Mesenchymal stem cell (in vitro differentiated cells and primary cell): ENCODE data around the gene PRF1.

Experiments
- DNase-seq: peaks from one replicate; pipeline ENCODE4 v3.0.0-alpha.2; 2013
- H2AFZ ChIP-seq: one replicate; pipeline ENCODE4 v1.6.1; 2013; ENCODE audit warnings: low read depth, mild to moderate bottlenecking, control low read depth, inconsistent platforms, low read length, moderate library complexity
- H2AK5ac ChIP-seq: 2 replicates; pipeline ENCODE4 v1.6.1; 2013; ENCODE audit warnings: low read length, moderate library complexity, mild to moderate bottlenecking, inconsistent platforms; ENCODE audit not compliant: severe bottlenecking
- H2BK120ac ChIP-seq: one replicate; pipeline ENCODE4 v1.6.1; 2013; ENCODE audit warnings: low read depth, mild to moderate bottlenecking, inconsistent platforms, low read length, moderate library complexity
- H2BK12ac ChIP-seq, 2 experiments: one replicate each; pipeline ENCODE4 v1.6.1; 2013; ENCODE audit warnings: inconsistent platforms in 2 of 2, low read length in 2 of 2, mild to moderate bottlenecking in 2 of 2, moderate library complexity in 2 of 2, control low read depth in 1 of 2
- H2BK15ac ChIP-seq: one replicate; pipeline ENCODE4 v1.6.1; 2013; ENCODE audit warnings: mild to moderate bottlenecking, low read depth, inconsistent platforms; ENCODE audit not compliant: poor library complexity, severe bottlenecking
- H2BK5ac ChIP-seq: 2 replicates; pipeline ENCODE4 v1.6.1; 2013; ENCODE audit warnings: low read depth, mild to moderate bottlenecking, low read length, control low read depth, inconsistent platforms; ENCODE audit not compliant: poor library complexity, severe bottlenecking
- H3K14ac ChIP-seq, 2 experiments: one replicate each; pipeline ENCODE4 v1.6.1; 2013; ENCODE audit warnings: inconsistent platforms in 2 of 2, low read length in 2 of 2, control low read depth in 1 of 2, mild to moderate bottlenecking in 1 of 2, moderate library complexity in 1 of 2
- H3K18ac ChIP-seq, 2 experiments: one replicate each; pipeline ENCODE4 v1.6.1; 2013; ENCODE audit warnings: inconsistent platforms in 2 of 2, low read length in 2 of 2, control low read depth in 1 of 2, low read depth in 1 of 2, mild to moderate bottlenecking in 1 of 2
- H3K23ac ChIP-seq, 2 experiments: one replicate each; pipeline ENCODE4 v1.6.1; 2013; ENCODE audit warnings: inconsistent platforms in 2 of 2, low read length in 2 of 2, mild to moderate bottlenecking in 2 of 2, moderate library complexity in 2 of 2, control low read depth in 1 of 2
- H3K27ac ChIP-seq: 2 replicates; pipeline ENCODE4 v1.5.1; 2013; ENCODE audit warnings: mild to moderate bottlenecking, moderate library complexity, low read length, control low read depth, inconsistent platforms; ENCODE audit not compliant: poor library complexity, severe bottlenecking
- H3K27me3 ChIP-seq, 2 experiments: 2 replicates each; pipeline versions ENCODE4 v1.6.1 to v1.7.0; 2013; ENCODE audit warnings: low read length in 2 of 2, mild to moderate bottlenecking in 2 of 2, moderate library complexity in 2 of 2, control low read depth in 1 of 2, inconsistent platforms in 1 of 2; ENCODE audit not compliant: control insufficient read depth in 1 of 2, insufficient read depth in 1 of 2
- H3K36me3 ChIP-seq, 2 experiments: 2 replicates each; pipeline versions ENCODE4 v1.6.1 to v1.7.0; 2013; ENCODE audit warnings: low read length in 2 of 2, control low read depth in 1 of 2, inconsistent platforms in 1 of 2, low read depth in 1 of 2, mild to moderate bottlenecking in 1 of 2; ENCODE audit not compliant: insufficient read depth in 2 of 2, control insufficient read depth in 1 of 2
- H3K4ac ChIP-seq, 2 experiments: one replicate each; pipeline ENCODE4 v1.6.1; 2013; ENCODE audit warnings: inconsistent platforms in 2 of 2, low read length in 2 of 2, mild to moderate bottlenecking in 2 of 2, moderate library complexity in 2 of 2, control low read depth in 1 of 2, low read depth in 1 of 2
- H3K4me1 ChIP-seq: 2 replicates; pipeline ENCODE4 v1.6.1; 2013; ENCODE audit warnings: low read depth, low read length, control low read depth; ENCODE audit not compliant: control insufficient read depth, insufficient read depth
- H3K4me2 ChIP-seq: 2 replicates; pipeline ENCODE4 v1.6.1; 2013; ENCODE audit warnings: low read length, mild to moderate bottlenecking, inconsistent platforms; ENCODE audit not compliant: poor library complexity, severe bottlenecking
- H3K4me3 ChIP-seq, 2 experiments: 2 replicates each; pipeline versions ENCODE4 v1.5.1 to v1.7.0; 2013; ENCODE audit warnings: low read length in 2 of 2, mild to moderate bottlenecking in 2 of 2, control low read depth in 1 of 2, low read depth in 1 of 2; ENCODE audit not compliant: insufficient read depth in 1 of 2
- H3K79me1 ChIP-seq: replicated peaks from 2 replicates; pipeline ENCODE4 v1.6.1; 2013; ENCODE audit warnings: mild to moderate bottlenecking, control low read depth, low read length, inconsistent platforms; ENCODE audit not compliant: poor library complexity, severe bottlenecking
- H3K9ac ChIP-seq: 2 replicates; pipeline ENCODE4 v1.7.0; 2013; ENCODE audit warnings: mild to moderate bottlenecking, low read length, moderate library complexity
- H3K9me3 ChIP-seq: 2 replicates; pipeline ENCODE4 v1.7.0; 2013; ENCODE audit warnings: mild to moderate bottlenecking, low read length; ENCODE audit not compliant: control insufficient read depth
- H4K8ac ChIP-seq: one replicate; pipeline ENCODE4 v1.6.1; 2013; ENCODE audit warnings: inconsistent platforms, mild to moderate bottlenecking, low read length, moderate library complexity
- H4K91ac ChIP-seq: one replicate; pipeline ENCODE4 v1.6.1; 2013; ENCODE audit warnings: mild to moderate bottlenecking, low read length, inconsistent platforms
- WGBS: methylation state at CpG from one replicate; pipeline ENCODE4 v1.1.7; 2013; ENCODE audit warnings: mixed read lengths; 5-methylcytosine and 5-hydroxymethylcytosine counted together

PRF1 gene

DNA sequence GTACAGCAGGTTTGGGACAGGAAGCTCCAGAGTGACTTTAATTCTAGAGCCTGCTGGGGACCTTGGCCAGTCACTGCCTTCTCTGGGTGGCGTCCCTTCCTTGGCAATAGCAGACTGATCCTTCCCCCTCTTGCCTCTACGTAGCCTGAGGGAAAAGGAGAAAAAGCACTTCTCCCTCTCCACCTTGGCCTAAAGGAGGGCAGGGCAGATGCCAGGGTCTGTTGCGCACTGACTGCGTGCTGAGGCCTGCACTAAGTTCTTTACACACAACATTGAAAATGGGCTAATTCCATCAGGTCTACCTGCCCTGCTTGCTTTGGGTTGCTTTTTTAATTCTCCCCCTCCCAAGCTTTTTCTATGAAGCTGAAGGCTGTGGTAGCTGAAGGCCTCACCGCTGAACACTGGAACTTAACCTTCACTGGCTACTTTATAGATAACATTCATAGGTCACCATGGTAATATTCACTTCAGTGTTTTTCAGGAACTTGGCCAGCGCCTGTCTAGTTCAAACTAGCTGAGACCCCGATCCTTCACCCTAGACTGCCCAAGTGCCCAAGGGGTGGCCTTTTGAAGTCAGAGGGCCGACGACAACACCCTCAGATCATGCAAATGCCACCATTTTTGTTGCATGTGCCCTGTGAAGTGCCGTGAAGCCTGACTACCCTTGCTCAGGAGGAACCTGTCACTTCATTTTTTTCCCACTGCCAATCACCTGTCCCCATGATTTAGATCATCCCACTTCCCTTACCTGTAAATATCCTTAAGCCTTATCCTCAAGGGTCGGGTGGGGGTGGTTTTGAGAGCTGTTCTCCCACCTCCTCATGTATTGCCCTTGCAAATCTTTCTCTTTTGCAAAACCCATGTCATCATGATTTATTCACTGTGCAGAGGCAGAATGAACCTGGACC, 28.7 kb downstream of the PRF1 start:
- H3K9ac ChIP-seq, result no peak overlapping the region
- H2BK5ac ChIP-seq, result no peak overlapping the region
- no peaks in the 10 kb centered on the region for H3K36me3 ChIP-seq
- no peak overlapping the region for H3K18ac ChIP-seq
- no peaks in the 10 kb centered on the region for H3K79me1 ChIP-seq
- H3K27ac ChIP-seq, result no peak overlapping the region
- no peak overlapping the region for H2BK120ac ChIP-seq
- peaks cover 13% of the 10 kb centered on the region for H3K4me1 ChIP-seq
- H2AFZ ChIP-seq, result no peak overlapping the region
- H2AK5ac ChIP-seq, result no peak overlapping the region
- H4K91ac ChIP-seq, result no peak overlapping the region
- H3K23ac ChIP-seq, result no peak overlapping the region
- no peaks in the 10 kb centered on the region for H3K27me3 ChIP-seq
- H3K4me3 ChIP-seq, result no peak overlapping the region
- no peak overlapping the region for H2BK15ac ChIP-seq
- no peak overlapping the region for H2BK12ac ChIP-seq
- WGBS, result 87% methylated on average over 11 of the region's 11 CpGs
- no peak overlapping the region for H3K4me2 ChIP-seq
- H3K9me3 ChIP-seq, result no peaks in the 10 kb centered on the region
- no peak overlapping the region for H4K8ac ChIP-seq
- no peak overlapping the region for H3K4ac ChIP-seq
- no peak for DNase-seq
- no peak overlapping the region for H3K14ac ChIP-seq

DNA sequence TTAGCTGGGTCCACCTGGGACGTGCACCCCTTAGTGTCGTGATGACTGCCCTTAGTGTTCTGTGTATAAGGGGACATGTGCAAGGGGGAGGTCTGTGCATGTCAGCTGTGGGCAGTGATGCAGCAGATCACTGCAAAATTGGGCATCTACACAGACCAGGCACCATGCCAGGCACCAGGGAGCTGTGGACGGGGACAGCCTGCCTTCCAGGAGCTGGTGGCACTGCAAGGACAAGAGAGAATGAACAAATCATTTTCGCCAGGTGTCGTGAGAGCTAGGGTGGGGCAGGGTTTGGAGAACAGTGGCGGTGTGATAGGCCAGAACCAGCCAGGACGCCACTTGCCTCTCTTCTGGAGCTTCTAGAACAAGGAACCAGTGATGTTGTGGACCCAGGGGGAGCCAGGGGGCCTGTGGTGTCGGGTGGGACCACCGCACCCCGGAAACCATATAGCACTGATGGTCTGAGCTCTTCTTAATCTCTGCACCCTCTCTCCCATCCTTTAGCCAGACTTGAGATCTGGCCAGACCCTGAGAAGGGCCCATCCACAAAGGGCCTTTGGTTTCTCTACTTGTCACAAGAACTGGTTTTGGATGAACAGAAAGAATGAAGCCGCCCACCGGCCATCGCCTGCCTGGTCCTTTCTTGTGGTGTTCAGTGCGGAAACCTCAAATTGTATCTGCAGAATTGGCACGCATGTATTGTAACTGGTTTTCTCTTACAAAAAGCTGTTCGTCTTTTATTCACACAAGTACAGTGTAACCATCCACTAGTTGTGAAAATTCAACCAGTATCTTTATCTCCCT, 30.7 kb downstream of the PRF1 start:
- no peak for DNase-seq
- Histone ChIP-seq H2BK120ac (no peak overlapping the region), H3K4me3 (no peak overlapping the region), H3K36me3 (no peaks in the 10 kb centered on the region), H2BK15ac (no peak overlapping the region), H3K4ac (no peak overlapping the region), H3K18ac (no peak overlapping the region), H3K27ac (no peak overlapping the region), H3K9ac (no peak overlapping the region), H4K91ac (no peak overlapping the region), H3K4me1 (peaks cover 13% of the 10 kb centered on the region), H2BK12ac (no peak overlapping the region), H3K4me2 (no peak overlapping the region), H2BK5ac (no peak overlapping the region), H3K9me3 (no peaks in the 10 kb centered on the region), H2AFZ (no peak overlapping the region), H2AK5ac (no peak overlapping the region), H4K8ac (no peak overlapping the region), H3K14ac (no peak overlapping the region), H3K79me1 (no peaks in the 10 kb centered on the region), H3K23ac (no peak overlapping the region), H3K27me3 (peaks cover 0 to 9% of the 10 kb centered on the region in 2 experiments)
- WGBS, result 80% methylated on average over 16 of the region's 16 CpGs

DNA sequence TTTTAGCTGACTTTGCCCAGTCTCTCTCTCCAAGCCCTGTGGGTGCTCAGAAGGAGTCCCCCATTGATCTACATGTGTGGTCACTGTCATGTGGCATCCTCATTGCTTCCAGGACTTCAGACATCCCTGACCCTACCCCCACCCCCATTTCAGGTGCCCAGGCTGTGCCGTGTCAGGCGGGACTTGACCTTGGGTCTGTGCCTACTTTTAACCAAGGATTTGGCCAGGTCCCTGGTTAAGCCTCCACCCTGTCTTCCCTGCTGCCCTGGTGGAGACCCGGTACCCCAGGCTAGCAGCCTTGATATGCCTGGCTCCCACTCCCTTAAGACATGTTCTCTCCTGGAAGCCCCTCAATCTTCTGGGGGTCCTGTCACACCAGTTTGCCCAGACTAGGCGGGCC, 31.3 kb downstream of the PRF1 start:
- H3K27ac ChIP-seq, result no peak overlapping the region
- no peak overlapping the region for H2AFZ ChIP-seq
- no peak for DNase-seq
- 78% methylated on average over 4 of the region's 4 CpGs for WGBS
- H3K4me1 ChIP-seq, result peaks cover 8% of the 10 kb centered on the region
- H3K14ac ChIP-seq, result no peak overlapping the region
- H3K79me1 ChIP-seq, result no peaks in the 10 kb centered on the region
- H2BK12ac ChIP-seq, result no peak overlapping the region
- H3K36me3 ChIP-seq, result no peaks in the 10 kb centered on the region
- H2AK5ac ChIP-seq, result no peak overlapping the region
- H3K23ac ChIP-seq, result no peak overlapping the region
- H3K18ac ChIP-seq, result no peak overlapping the region
- no peak overlapping the region for H2BK120ac ChIP-seq
- no peak overlapping the region for H2BK15ac ChIP-seq
- no peak overlapping the region for H3K4me2 ChIP-seq
- H3K9me3 ChIP-seq, result no peaks in the 10 kb centered on the region
- no peak overlapping the region for H2BK5ac ChIP-seq
- H3K9ac ChIP-seq, result no peak overlapping the region
- H4K8ac ChIP-seq, result no peak overlapping the region
- no peak overlapping the region for H3K4me3 ChIP-seq
- H3K27me3 ChIP-seq, result peaks cover 0 to 10% of the 10 kb centered on the region in 2 experiments
- H4K91ac ChIP-seq, result no peak overlapping the region
- H3K4ac ChIP-seq, result no peak overlapping the region

DNA sequence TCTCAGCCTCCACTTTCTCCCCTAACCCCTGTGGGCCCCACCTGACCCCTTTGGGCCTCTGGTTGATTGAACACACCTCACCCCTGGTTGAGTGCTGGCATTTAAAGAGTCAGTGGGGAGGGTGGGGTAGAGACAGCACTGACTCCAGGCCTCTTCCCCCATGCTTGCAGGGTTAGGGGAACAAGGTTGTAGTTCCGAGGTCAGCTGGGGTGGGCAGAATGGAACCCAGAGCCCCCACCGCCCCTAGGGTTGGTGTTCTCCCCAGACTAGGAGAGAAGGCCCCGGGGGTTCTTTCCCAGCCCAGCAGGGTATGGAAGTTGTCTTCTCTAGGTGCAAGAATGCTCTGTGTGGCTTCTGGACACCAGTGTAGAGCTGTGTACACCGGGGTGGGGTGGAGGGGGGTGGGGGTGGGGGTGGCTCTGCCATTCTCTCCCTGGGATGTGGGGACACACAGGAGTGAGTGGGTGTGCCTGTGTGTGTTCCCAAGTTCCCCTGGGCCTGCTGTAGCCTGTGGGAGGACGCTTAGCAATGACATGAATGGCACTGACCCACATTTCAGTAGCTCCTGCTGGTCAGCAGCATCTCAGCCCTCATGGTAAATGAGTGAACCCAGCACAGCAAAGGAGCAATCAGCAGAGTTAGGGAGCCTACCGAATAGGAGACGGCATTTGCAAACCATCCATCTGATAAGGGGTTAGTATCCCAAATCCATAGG, 33.6 kb downstream of the PRF1 start:
- Histone ChIP-seq H2BK15ac (no peak overlapping the region), H3K14ac (no peak overlapping the region), H4K91ac (no peak overlapping the region), H3K27me3 (peaks cover 0 to 10% of the 10 kb centered on the region in 2 experiments), H3K23ac (no peak overlapping the region), H2AFZ (no peak overlapping the region), H3K4me2 (no peak overlapping the region), H3K4ac (no peak overlapping the region), H2BK120ac (no peak overlapping the region), H3K36me3 (no peaks in the 10 kb centered on the region), H3K4me1 (peaks cover 7% of the 10 kb centered on the region), H2BK5ac (no peak overlapping the region), H3K4me3 (no peak overlapping the region), H3K9me3 (no peaks in the 10 kb centered on the region), H3K79me1 (no peaks in the 10 kb centered on the region), H3K9ac (no peak overlapping the region), H2BK12ac (no peak overlapping the region), H4K8ac (no peak overlapping the region), H2AK5ac (no peak overlapping the region), H3K18ac (no peak overlapping the region), H3K27ac (no peak overlapping the region)
- WGBS, result 90% methylated on average over 6 of the region's 7 CpGs
- no peak for DNase-seq
